GM19438 (cell line): ENCODE data around the gene TEKT3.

Experiments
- ATAC-seq: cut with Tn5 transposase; IDR thresholded peaks from one replicate; pipeline ENCODE4 v1.9.1; 2021; ENCODE audit warnings: low read depth; ENCODE audit not compliant: unreplicated experiment

TEKT3 gene

GRCh38 chr17:15298176-15298575 lies 43.2 kb downstream of the TEKT3 start:
- no peak for ATAC-seq

- no peak for ATAC-seq
Observed at GRCh38 chr17:15293558-15293957, 47.8 kb downstream of the TEKT3 start.

GRCh38 chr17:15291674-15292361 lies 49.6 kb downstream of the TEKT3 start:
- ATAC-seq = no peak

GRCh38 chr17:15290605-15291004 lies 50.8 kb downstream of the TEKT3 start:
- ATAC-seq = no peak

GRCh38 chr17:15289285-15290183 lies 51.9 kb downstream of the TEKT3 start:
- ATAC-seq = no peak

- ATAC-seq = no peak
Observed at GRCh38 chr17:15288859-15289258, 52.5 kb downstream of the TEKT3 start.

- ATAC-seq = no peak
Observed at GRCh38 chr17:15287538-15288267, 53.7 kb downstream of the TEKT3 start.

- no peak for ATAC-seq
Observed at GRCh38 chr17:15285466-15285865, 55.9 kb downstream of the TEKT3 start.

GRCh38 chr17:15284537-15284936 lies 56.9 kb downstream of the TEKT3 start:
- no peak for ATAC-seq

- no peak for ATAC-seq
Observed at GRCh38 chr17:15284107-15284506, 57.3 kb downstream of the TEKT3 start.

- ATAC-seq = no peak
Observed at GRCh38 chr17:15281909-15282308, 59.5 kb downstream of the TEKT3 start.

- ATAC-seq = no peak
Observed at GRCh38 chr17:15278924-15279477, 62.4 kb downstream of the TEKT3 start.

- no peak for ATAC-seq
Observed at GRCh38 chr17:15278380-15278779, 63.0 kb downstream of the TEKT3 start.

GRCh38 chr17:15274017-15274416 lies 67.4 kb downstream of the TEKT3 start:
- no peak for ATAC-seq

- ATAC-seq = no peak
Observed at GRCh38 chr17:15273141-15273793, 68.1 kb downstream of the TEKT3 start.

- ATAC-seq = no peak
Observed at GRCh38 chr17:15271741-15272140, 69.7 kb downstream of the TEKT3 start.

- ATAC-seq = no peak
Observed at GRCh38 chr17:15270628-15271381, 70.6 kb downstream of the TEKT3 start.

GRCh38 chr17:15269780-15270089 lies 71.7 kb downstream of the TEKT3 start:
- ATAC-seq = no peak

- no peak for ATAC-seq
Observed at GRCh38 chr17:15269087-15269779, 72.2 kb downstream of the TEKT3 start.
